Activated CD8-positive, alpha-beta memory T cell treated with anti-CD3 and anti-CD28 coated beads, Interleukin-2, amount 50 U/mL, for 1 hour (primary cell): ENCODE measurements around the gene NSG1.
"Not testable (repeated sequence)": the region's sequence is repeated elsewhere in the genome, so short reads cannot be mapped to it uniquely, and the experiment has no call there.

Experiments
- DNase-seq: peaks from one replicate; pipeline ENCODE4 v3.0.0-alpha.2; 2020; ENCODE audit errors: extremely low read depth

NSG1 gene

DNA sequence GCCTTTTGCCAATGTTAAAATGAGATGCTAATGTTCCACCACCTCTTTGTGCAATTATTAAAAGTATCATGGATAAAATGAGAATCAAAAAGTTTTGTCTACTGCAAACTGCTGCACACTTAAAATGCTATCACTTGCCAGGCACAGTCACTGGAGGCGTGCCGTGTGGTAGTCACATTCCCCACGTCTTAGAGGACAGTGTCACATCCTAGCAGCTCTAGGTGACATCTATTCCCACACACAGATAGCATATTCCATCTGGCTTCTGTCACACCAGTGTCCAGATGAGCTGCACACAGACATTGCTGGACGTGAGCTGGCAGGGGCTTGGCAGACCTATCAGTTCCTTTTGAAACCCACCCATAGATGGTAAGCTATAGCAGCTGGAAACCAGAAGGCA lies 47.0 kb downstream of the NSG1 start:
- no peak for DNase-seq

DNA sequence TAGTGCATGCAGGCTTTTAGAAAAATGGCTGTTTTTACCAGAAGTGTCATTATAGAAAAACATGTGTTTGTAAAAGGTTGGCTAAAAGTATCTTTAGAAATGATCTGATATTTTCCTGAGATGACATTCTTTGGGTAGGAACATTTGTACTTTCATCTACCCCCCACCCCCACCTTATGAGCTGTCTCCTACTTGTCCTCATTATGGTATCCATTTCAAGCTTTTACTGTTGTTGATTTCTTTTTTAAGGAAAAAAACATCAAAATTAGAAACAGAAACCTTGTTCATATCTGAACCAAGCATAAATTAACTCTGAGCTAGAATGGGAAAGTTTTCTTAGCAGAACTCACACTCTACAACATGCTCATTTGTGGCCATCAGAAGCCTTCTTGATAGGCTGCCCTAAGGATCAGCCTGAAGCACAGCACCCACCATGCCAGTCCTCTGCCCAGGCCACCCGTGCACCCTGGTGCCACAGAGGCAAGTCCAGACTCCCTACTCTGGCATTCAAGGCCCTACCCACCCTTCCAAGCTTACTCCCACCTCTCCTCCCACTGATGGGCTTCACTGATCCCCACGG lies 49.4 kb downstream of the NSG1 start:
- no peak for DNase-seq

DNA sequence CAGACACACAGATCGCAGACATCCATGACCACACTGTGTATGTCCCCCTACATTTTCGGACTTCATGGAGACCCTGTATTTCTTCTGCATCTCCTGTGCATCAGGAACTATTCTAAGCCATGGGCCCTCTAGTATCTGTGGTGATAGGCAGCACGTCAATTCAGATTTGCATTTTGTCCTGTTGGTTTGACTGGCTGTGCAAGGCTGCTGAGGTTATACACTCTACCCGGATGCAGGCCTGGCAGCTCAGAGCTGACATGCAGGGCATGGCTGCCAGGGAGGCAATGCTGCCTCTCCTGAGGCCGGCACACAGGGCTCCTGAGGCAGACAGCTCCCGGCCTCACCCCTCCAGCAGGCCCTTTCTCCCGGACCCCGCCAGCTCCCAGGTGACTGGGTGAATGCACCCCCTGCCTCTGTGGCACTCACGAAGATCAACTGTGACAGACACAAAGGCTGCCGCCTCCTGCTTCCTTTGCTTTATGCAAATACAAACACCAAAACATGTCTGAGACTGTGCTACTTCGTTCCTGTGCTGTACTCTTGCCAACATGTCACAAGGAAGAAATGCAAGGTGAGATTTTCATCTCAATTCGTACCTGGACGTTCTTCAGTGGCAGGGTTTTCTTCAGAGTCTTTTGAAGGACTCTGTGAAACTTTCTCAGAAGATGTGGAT lies 51.0 kb downstream of the NSG1 start:
- no peak for DNase-seq

DNA sequence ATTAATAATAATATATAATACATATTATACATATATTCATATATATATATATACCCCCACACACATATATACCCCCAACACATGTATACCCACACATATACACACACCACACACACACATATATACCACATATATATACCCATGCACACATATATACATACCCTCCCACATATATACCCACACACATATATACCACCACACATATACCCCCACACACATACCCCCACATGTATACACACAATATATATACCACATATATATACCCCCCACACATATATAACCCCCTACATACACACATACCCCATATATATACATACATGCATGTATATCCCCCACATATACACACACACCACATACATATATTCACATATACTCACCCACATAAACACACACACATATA lies 52.0 kb downstream of the NSG1 start:
- no peak for DNase-seq

DNA sequence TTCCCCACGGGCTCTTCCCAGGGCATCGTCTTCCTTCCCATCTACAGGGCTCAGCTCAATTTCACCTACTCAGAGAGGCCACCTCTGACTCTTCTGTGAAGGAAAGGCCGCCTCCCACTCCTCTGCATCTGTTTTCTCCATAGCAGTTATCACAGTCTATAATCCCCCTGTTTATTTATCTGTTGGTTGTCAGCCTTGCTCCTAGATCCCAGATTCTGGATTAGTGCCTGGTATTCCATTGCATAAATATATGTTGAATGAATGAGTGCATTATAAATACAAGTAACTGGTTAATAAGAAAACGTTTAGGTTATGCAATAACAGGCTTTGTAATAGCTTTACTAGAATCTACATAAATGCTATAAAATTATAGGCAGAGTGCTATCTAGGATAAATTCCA lies 52.9 kb downstream of the NSG1 start:
- no peak for DNase-seq

DNA sequence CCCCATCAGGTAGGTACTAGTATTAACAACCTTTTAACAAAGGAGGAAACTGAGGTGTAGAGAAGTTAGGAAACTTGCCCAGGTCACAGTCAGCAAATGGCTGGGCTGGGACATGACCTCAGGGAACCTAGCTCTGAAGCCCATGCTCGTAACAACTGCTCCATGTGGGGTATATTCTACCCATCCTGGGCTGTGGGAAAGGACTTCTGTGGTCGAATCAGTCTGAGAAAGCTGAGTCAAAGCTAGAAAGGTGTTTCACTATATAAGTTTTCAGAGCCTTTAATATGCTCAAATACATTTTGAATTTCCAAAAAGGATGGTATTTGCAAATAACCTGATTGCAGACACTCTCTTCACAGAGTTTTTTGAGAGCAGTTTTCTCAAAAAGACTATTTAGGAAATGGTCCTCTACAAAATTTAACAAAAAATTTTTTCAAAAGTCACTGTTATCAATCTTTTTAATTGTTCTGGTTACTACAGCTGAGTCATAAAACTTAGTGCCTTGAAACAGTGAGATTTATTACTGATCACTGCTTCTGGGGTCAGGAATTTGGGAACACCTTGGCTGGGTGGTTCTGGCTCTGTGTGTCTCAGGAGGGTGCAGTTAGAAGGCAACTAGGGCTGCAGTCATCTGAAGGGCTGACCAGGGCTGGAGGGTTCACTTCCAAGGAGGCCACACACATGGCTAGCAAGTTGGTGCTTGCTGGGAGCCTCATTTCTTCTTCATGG lies 53.6 kb downstream of the NSG1 start:
- no peak for DNase-seq

DNA sequence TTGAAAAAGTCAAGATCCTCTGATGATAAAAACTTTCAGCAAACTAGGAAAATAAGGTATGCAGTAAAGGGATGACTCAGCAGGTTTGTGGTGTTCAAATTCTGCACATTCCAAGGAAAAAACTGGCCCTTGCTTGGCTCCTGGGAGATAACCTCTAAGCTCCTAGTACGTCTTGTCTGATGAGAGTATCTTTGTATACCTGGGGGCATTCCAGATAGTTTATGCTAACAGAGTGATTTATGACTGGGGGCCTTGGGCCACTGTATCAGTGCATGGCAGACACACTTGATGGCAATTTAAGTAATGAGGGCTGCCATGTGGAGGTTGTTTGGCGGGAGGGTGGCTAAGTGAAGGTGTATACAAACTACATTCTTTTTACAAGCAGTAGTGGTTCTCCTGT lies 56.9 kb downstream of the NSG1 start:
- DNase-seq: no peak

DNA sequence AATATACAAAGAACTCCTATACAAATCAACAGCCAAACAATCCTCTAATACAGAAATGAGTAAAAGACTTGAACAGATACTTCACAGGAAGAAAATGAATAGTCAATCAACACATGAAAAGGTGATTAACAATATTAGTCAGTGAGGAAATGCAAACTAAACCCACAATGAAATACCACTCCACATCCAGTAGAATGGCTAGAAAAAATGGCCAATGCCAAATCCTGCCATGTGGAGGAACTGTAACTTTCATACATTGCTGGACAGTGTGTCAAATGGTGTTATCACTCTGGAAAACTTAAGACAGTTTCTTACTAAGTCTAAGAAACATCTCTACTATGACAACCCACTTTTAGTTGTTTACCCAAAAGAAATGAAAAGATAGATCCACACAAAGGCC lies 59.5 kb downstream of the NSG1 start:
- DNase-seq: no peak

GRCh38 chr4:4455210-4455865 lies 68.4 kb downstream of the NSG1 start:
- DNase-seq: no peak

DNA sequence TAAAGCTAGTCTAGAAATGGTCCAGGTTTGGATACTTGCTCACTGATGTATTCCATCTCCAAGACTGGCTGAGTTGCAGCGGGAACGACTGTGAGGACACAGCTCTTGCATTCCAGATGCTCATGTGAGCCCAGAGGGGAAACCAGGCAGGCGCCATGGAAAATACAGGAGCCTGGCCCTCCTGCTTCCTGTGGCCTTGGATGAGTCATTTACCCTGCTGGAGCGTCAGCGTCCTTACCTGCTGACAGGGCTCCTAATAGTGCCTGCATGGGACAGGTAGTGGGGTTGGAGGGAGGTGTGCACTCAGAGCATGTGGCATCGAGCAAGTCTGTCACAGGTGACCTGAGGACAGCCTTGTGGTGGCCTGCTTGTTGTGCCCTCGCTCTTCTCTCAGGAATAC lies 69.4 kb downstream of the NSG1 start:
- no peak for DNase-seq

DNA sequence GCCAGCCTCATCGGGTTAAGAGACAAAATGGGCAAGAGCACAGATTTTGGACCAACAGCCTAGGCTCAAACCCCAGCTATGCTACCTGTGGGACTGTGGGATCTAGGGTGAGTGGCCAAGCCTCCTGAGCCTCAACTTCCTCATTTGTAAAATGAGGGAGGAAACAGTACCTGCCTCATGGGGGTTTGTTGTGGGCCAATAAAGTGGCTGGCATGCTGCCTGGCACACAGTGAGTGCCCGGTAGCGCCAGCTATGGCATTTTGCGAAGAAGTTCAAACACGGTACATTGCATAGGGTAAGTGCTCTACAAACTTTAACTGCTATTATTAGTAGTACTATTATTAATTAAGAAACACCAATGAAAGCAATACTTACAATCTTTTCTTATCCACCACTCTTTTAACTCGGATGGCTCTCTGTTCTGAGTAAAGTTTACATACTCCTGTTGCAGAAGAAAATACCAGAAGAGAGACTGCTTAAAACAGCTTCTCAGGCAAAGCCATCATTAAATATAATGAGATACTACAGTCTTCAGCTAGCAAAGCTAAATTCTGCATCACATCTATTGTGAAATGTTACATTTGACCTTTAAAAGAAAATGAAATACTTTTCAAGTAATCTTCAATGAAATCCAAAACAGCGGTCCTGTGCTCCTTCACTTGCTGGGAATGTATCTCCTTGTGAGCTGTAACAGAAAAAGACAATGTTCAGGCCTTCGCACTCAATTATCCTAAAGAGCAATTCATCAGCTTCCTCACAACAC lies 70.1 kb downstream of the NSG1 start:
- DNase-seq: no peak

DNA sequence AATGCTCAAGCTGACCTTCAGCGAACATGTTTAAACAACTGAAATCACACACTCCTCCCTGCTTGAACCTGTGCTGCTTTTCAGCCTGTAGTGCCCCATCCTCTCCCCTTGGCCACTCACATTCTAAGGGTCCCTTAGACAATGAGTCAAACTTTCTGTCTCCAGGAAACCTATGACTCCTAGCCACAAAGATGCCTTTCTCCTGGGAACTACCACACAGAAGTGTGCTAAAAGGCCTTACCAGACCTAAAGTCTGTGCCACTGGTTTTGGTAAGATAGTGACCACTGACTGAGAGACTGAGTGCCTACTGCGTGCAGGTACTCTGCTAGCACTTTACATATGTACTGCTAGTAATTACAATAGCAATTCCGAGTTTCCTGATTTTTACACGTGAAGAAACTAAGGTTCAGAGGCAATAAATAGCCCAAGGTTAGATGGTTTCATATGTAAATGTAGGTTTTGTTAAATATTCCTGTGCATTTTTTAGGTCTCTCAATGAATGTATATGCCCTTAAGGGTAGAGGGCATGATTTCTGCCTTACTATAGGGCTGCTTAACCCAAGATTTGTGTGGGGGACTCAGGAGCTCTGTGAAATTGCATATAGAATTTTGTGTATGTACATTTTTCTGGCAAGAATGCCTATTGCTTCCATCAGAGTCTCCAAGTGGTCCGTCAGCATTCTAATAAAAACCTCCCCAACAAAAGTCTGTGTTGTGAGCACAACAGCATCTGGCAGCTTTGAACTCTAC lies 71.1 kb downstream of the NSG1 start:
- DNase-seq: no peak

- DNase-seq: no peak
Observed at GRCh38 chr4:4459181-4459580, 72.3 kb downstream of the NSG1 start.

- DNase-seq: no peak
Observed at GRCh38 chr4:4460759-4461158, 73.9 kb downstream of the NSG1 start.

DNA sequence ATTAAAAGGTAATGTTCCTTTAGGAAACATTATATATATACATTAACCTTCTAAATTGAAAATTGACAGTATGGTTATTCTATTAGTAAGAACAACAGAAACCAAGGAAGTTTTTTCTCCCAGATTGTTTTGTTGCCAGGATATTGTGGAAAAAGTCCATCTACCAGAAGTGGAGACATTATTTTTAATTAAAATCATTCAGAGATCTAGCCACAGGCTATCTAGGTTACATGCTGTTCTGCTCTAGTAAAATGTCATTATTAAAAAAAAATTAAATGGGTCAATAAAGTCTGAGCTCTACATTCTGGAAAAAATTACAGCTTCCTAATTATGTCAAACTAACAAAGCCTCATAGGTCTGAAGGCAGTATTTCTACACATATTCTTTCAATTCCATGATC lies 74.3 kb downstream of the NSG1 start:
- DNase-seq: no peak

DNA sequence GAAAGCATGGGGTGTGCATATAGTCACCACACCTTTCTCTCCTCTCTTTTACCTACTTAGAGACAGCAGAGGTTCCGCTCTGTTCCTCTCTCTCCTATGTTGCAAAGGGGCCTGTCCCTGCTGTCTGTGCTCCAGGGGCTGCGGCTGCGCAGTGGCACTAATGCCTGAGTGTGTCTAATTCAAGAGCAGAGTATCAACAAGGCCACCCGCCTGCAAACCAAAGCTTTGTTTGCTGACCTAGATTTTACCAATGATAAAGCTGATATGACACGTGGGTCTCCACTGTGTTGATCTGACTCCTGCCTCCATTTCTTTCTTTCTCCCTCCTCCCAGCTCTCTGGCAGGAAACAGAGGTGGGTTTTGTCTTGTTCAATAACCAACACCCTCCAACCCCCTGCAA lies 74.9 kb downstream of the NSG1 start:
- DNase-seq: no peak

DNA sequence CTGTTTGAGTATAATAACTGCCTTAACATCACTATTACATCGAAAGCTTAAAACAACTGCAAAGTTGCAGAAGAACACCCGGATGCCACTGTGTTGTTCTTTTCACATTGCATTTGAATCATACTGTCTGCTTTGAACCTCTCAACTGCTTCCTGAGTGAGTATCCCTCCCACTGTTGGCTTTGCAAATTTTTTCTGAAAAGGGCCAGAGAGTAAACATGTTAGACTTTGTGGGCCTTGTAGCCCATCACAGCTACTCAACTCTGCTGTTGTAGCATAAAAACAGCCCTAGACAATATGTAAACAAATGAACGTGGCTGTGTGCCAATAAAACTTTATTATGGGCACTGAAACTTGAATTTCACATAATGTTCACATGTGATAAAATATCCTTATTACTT lies 76.1 kb downstream of the NSG1 start:
- no peak for DNase-seq

GRCh38 chr4:4465238-4465637 lies 78.3 kb downstream of the NSG1 start:
- not testable (repeated sequence) for DNase-seq
